PFSK-1 (cell line): ENCODE measurements around the gene PJA2.

Source experiments
- SIN3A ChIP-seq: IDR thresholded peaks from 2 replicates; pipeline ENCODE4 v1.6.1; 2012; ENCODE audit warnings: mild to moderate bottlenecking, low read length, moderate library complexity, borderline replicate concordance; ENCODE audit not compliant: insufficient read depth
- TAF1 ChIP-seq: IDR thresholded peaks from 2 replicates; pipeline ENCODE4 v1.6.1; 2012; ENCODE audit warnings: low read length, control low read depth, borderline replicate concordance; ENCODE audit not compliant: insufficient read depth
- TF ChIP-seq, protein P1 (sequence below), 2 experiments: IDR thresholded peaks; 2 replicates each; pipeline versions ENCODE4 v1.6.1 to v1.8.0; 2011 to 2012; ENCODE audit warnings: low read depth in 2 of 2, low read length in 2 of 2, control low read depth in 1 of 2, inconsistent platforms in 1 of 2, mild to moderate bottlenecking in 1 of 2, moderate library complexity in 1 of 2; ENCODE audit not compliant: insufficient read depth in 1 of 2

DNA sequence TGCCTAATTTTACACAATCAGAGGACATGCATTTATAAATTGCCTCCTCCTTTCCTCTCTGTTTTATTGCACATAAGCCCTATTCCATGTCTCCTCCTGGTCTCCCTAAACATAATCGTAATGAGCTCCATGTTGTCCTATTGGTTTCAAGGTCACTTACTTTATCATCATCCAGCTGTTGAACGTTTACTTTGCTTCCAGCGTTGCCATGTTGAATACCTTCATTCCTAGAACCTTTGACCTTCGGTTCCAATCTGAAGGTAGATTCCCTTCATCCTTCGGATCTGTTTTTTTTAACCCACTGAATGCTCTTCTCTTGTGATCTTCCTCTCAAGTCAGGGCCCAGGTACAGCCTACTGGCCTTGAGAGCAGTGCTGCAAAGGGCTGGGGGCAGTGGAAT, 84.3 kb downstream of the PJA2 start:
- TF ChIP-seq, protein P1, sequence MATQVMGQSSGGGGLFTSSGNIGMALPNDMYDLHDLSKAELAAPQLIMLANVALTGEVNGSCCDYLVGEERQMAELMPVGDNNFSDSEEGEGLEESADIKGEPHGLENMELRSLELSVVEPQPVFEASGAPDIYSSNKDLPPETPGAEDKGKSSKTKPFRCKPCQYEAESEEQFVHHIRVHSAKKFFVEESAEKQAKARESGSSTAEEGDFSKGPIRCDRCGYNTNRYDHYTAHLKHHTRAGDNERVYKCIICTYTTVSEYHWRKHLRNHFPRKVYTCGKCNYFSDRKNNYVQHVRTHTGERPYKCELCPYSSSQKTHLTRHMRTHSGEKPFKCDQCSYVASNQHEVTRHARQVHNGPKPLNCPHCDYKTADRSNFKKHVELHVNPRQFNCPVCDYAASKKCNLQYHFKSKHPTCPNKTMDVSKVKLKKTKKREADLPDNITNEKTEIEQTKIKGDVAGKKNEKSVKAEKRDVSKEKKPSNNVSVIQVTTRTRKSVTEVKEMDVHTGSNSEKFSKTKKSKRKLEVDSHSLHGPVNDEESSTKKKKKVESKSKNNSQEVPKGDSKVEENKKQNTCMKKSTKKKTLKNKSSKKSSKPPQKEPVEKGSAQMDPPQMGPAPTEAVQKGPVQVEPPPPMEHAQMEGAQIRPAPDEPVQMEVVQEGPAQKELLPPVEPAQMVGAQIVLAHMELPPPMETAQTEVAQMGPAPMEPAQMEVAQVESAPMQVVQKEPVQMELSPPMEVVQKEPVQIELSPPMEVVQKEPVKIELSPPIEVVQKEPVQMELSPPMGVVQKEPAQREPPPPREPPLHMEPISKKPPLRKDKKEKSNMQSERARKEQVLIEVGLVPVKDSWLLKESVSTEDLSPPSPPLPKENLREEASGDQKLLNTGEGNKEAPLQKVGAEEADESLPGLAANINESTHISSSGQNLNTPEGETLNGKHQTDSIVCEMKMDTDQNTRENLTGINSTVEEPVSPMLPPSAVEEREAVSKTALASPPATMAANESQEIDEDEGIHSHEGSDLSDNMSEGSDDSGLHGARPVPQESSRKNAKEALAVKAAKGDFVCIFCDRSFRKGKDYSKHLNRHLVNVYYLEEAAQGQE (IDR thresholded peaks at IDR 0.05; ENCODE audit: insufficient read depth in 1 of 2, low read depth in 2 of 2, low read length in 2 of 2) = no peak
- TF ChIP-seq TAF1 = no peak
- TF ChIP-seq SIN3A = no peak
